ENCODE results near the gene RABGAP1L.
A peak's percentile ranks its signal among the peaks of the same experiment; 100 is the strongest.

RABGAP1L gene

GRCh38 chr1:174656409-174657059, 497.2 kb downstream of the RABGAP1L start:
- Mint-ChIP-seq H3K27ac (no peak overlapping the region), H3K4me1 (peaks cover 17% of the 10 kb centered on the region), H3K36me3 (ENCODE audit: low read depth) (peaks cover 9% of the 10 kb centered on the region), H3K27me3 (ENCODE audit: low read depth, poor library complexity) (no peaks in the 10 kb centered on the region), H3K9me3 (peaks cover 25% of the 10 kb centered on the region), H3K4me3 (no peak overlapping the region)
- no peak for TF ChIP-seq CTCF (IDR thresholded peaks at IDR 0.05)
- no peak for DNase-seq

- no peak overlapping the region for H3K4me3 Mint-ChIP-seq
- peaks cover 2% of the 10 kb centered on the region for H3K36me3 Mint-ChIP-seq (ENCODE audit: low read depth)
- no peaks in the 10 kb centered on the region for H3K27me3 Mint-ChIP-seq (ENCODE audit: low read depth, poor library complexity)
- TF ChIP-seq CTCF (IDR thresholded peaks at IDR 0.05) = no peak
- peaks cover 15% of the 10 kb centered on the region for H3K4me1 Mint-ChIP-seq
- no peak overlapping the region for H3K27ac Mint-ChIP-seq
- no peak for DNase-seq
- peaks cover 16% of the 10 kb centered on the region for H3K9me3 Mint-ChIP-seq
Measured at GRCh38 chr1:174657411-174657810, 498.1 kb downstream of the RABGAP1L start.

- Mint-ChIP-seq H3K27ac (no peak overlapping the region), H3K9me3 (peaks cover 14% of the 10 kb centered on the region), H3K27me3 (ENCODE audit: low read depth, poor library complexity) (no peaks in the 10 kb centered on the region), H3K4me3 (no peak overlapping the region), H3K36me3 (ENCODE audit: low read depth) (no peaks in the 10 kb centered on the region), H3K4me1 (peaks cover 11% of the 10 kb centered on the region)
- no peak for DNase-seq
- TF ChIP-seq CTCF (IDR thresholded peaks at IDR 0.05) = no peak
Measured at GRCh38 chr1:174657893-174658292, 498.6 kb downstream of the RABGAP1L start.

GRCh38 chr1:174659823-174660222, 500.5 kb downstream of the RABGAP1L start:
- DNase-seq = no peak
- no peaks in the 10 kb centered on the region for H3K4me1 Mint-ChIP-seq
- no peak overlapping the region for H3K4me3 Mint-ChIP-seq
- TF ChIP-seq CTCF (IDR thresholded peaks at IDR 0.05) = no peak
- no peaks in the 10 kb centered on the region for H3K27me3 Mint-ChIP-seq (ENCODE audit: low read depth, poor library complexity)
- peak overlapping the region; percentile 6 for H3K27ac Mint-ChIP-seq
- no peaks in the 10 kb centered on the region for H3K36me3 Mint-ChIP-seq (ENCODE audit: low read depth)
- H3K9me3 Mint-ChIP-seq = peaks cover 14% of the 10 kb centered on the region

GRCh38 chr1:174660476-174660875, 501.2 kb downstream of the RABGAP1L start:
- no peak for DNase-seq
- no peaks in the 10 kb centered on the region for H3K36me3 Mint-ChIP-seq (ENCODE audit: low read depth)
- no peak for TF ChIP-seq CTCF (IDR thresholded peaks at IDR 0.05)
- no peaks in the 10 kb centered on the region for H3K4me1 Mint-ChIP-seq
- H3K27me3 Mint-ChIP-seq (ENCODE audit: low read depth, poor library complexity) = no peaks in the 10 kb centered on the region
- H3K4me3 Mint-ChIP-seq = no peak overlapping the region
- peaks cover 14% of the 10 kb centered on the region for H3K9me3 Mint-ChIP-seq
- peak overlapping the region; percentile 84 for H3K27ac Mint-ChIP-seq

GRCh38 chr1:174663358-174663757, 504.0 kb downstream of the RABGAP1L start:
- H3K27me3 Mint-ChIP-seq (ENCODE audit: low read depth, poor library complexity) = no peaks in the 10 kb centered on the region
- peaks cover 3% of the 10 kb centered on the region for H3K9me3 Mint-ChIP-seq
- no peak overlapping the region for H3K27ac Mint-ChIP-seq
- DNase-seq = no peak
- H3K4me1 Mint-ChIP-seq = no peaks in the 10 kb centered on the region
- TF ChIP-seq CTCF (IDR thresholded peaks at IDR 0.05) = no peak
- H3K36me3 Mint-ChIP-seq (ENCODE audit: low read depth) = no peaks in the 10 kb centered on the region
- no peak overlapping the region for H3K4me3 Mint-ChIP-seq
